GM23338 (cell line): ENCODE results near the gene CAD. TPM values are rescaled to one million over a fixed set of nuclear protein-coding genes. Genes with fewer than 3 reads are reported as not detected.

Source experiments
- ATAC-seq: fragments of 200-7000 bp; cut with Tn5 transposase; 3 replicates; pipeline ENCODE4 v1.9.1; 2020
- DNase-seq: peaks from one replicate; pipeline ENCODE4 v3.0.0-alpha.2; 2015; ENCODE audit warnings: low spot score
- H2AFZ ChIP-seq: fragments of 200-600 bp; sonication (generic); 2 replicates; pipeline ENCODE4 v1.8.0; 2016; ENCODE audit warnings: antibody characterized with exemption, mild to moderate bottlenecking, moderate library complexity
- H3F3A ChIP-seq: fragments of 200-600 bp; sonication (generic); replicated peaks from 2 replicates; pipeline ENCODE4 v1.8.0; 2017; ENCODE audit warnings: antibody characterized with exemption, mixed run types, low read depth
- H3K27ac ChIP-seq: fragments of 200-600 bp; sonication (generic); 2 replicates; pipeline ENCODE4 v1.6.1; 2016; ENCODE audit warnings: low read depth
- H3K27me3 ChIP-seq: fragments of 200-600 bp; sonication (generic); 2 replicates; pipeline ENCODE4 v1.8.0; 2016; ENCODE audit warnings: mild to moderate bottlenecking, mixed run types, moderate library complexity; ENCODE audit not compliant: insufficient read depth
- H3K36me3 ChIP-seq: fragments of 200-600 bp; sonication (generic); 2 replicates; pipeline ENCODE4 v1.8.0; 2016; ENCODE audit warnings: mild to moderate bottlenecking; ENCODE audit not compliant: insufficient read depth
- H3K4me1 ChIP-seq: fragments of 200-600 bp; sonication (generic); 2 replicates; pipeline ENCODE4 v1.8.0; 2016; ENCODE audit warnings: mild to moderate bottlenecking, moderate library complexity; ENCODE audit not compliant: insufficient read depth
- H3K4me2 ChIP-seq: fragments of 200-600 bp; sonication (generic); 2 replicates; pipeline ENCODE4 v1.7.1; 2017; ENCODE audit warnings: mixed run types
- H3K4me3 ChIP-seq: fragments of 200-600 bp; sonication (generic); 2 replicates; pipeline ENCODE4 v1.6.1; 2016; ENCODE audit warnings: mixed run types
- H3K79me2 ChIP-seq: fragments of 200-600 bp; sonication (generic); replicated peaks from 2 replicates; pipeline ENCODE4 v1.8.0; 2017; ENCODE audit warnings: mild to moderate bottlenecking; ENCODE audit not compliant: insufficient read depth
- H3K9me2 ChIP-seq: fragments of 200-600 bp; sonication (generic); 2 replicates; pipeline ENCODE4 v1.8.0; 2017; ENCODE audit not compliant: insufficient read depth
- H4K20me1 ChIP-seq: fragments of 200-600 bp; sonication (generic); replicated peaks from 2 replicates; pipeline ENCODE4 v1.8.0; 2017; ENCODE audit warnings: mild to moderate bottlenecking; ENCODE audit not compliant: insufficient read depth
- H3K27ac Mint-ChIP-seq: 2 replicates; pipeline ENCODE4 v1.8.0; 2020; ENCODE audit warnings: inconsistent platforms, mild to moderate bottlenecking, moderate library complexity, mixed read lengths
- H3K27me3 Mint-ChIP-seq: 3 replicates; pipeline ENCODE4 v1.8.0; 2022; ENCODE audit warnings: low read depth, mild to moderate bottlenecking, moderate library complexity, mixed read lengths, inconsistent platforms; ENCODE audit not compliant: insufficient read depth, poor library complexity
- H3K36me3 Mint-ChIP-seq: 3 replicates; pipeline ENCODE4 v1.8.0; 2021; ENCODE audit warnings: low read depth, mild to moderate bottlenecking, inconsistent platforms, moderate library complexity, mixed read lengths
- H3K4me1 Mint-ChIP-seq: 3 replicates; pipeline ENCODE4 v1.8.0; 2020; ENCODE audit warnings: mild to moderate bottlenecking, inconsistent platforms, mixed read lengths
- H3K4me3 Mint-ChIP-seq: 3 replicates; pipeline ENCODE4 v1.8.0; 2021; ENCODE audit warnings: moderate library complexity, mild to moderate bottlenecking, inconsistent platforms, mixed read lengths
- H3K9me3 Mint-ChIP-seq: 3 replicates; pipeline ENCODE4 v1.8.0; 2020; ENCODE audit warnings: moderate library complexity, mild to moderate bottlenecking, inconsistent platforms, mixed read lengths
- CREB1 ChIP-seq: fragments of 250-450 bp; sonication (Bioruptor Pico); IDR thresholded peaks from 2 replicates; pipeline ENCODE4 v1.5.0; 2020; ENCODE audit warnings: low read depth, mild to moderate bottlenecking, moderate library complexity
- EZH2 ChIP-seq: fragments of 200-600 bp; sonication (generic); IDR thresholded peaks from one replicate; pipeline ENCODE4 v1.8.0; 2017; ENCODE audit warnings: antibody characterized with exemption, mild to moderate bottlenecking, low read depth; ENCODE audit not compliant: unreplicated experiment
- EZH2phosphoT487 ChIP-seq: fragments of 200-600 bp; sonication (generic); IDR thresholded peaks from one replicate; pipeline ENCODE4 v1.8.1; 2018; ENCODE audit warnings: antibody characterized with exemption; ENCODE audit not compliant: unreplicated experiment
- JUNB ChIP-seq: IDR thresholded peaks from one replicate; pipeline ENCODE4 v1.6.1; 2016; ENCODE audit warnings: antibody characterized with exemption; ENCODE audit not compliant: unreplicated experiment
- POLR2AphosphoS5 ChIP-seq: IDR thresholded peaks from 2 replicates; pipeline ENCODE4 v1.6.1; 2016; ENCODE audit warnings: antibody characterized with exemption, low read depth
- STAT1 ChIP-seq: IDR thresholded peaks from one replicate; pipeline ENCODE4 v1.6.1; 2016; ENCODE audit warnings: antibody characterized with exemption; ENCODE audit not compliant: unreplicated experiment
- ZNF331 ChIP-seq: fragments of 250-450 bp; sonication (Bioruptor Pico); IDR thresholded peaks from 2 replicates; pipeline ENCODE4 v1.5.0; 2020; ENCODE audit warnings: low read depth, mild to moderate bottlenecking, moderate library complexity
- polyA plus RNA-seq: library from polyadenylated mRNA; unstranded; fragments of >200 nt; fragmentation: Nextera tagmentation; extraction: Ambion mirVana; gene quantifications from 2 replicates; pipeline ENCODE4 v1.2.1, GENCODE V29; 2016
- total RNA-seq: library from RNA; depleted of rRNA; stranded (reverse); fragments of >200 nt; shearing (Covaris generic); gene quantifications from 2 replicates; pipeline ENCODE4 v1.2.3, GENCODE V29; 2014
- TF ChIP-seq, protein P1 (sequence below): IDR thresholded peaks from 2 replicates; pipeline ENCODE4 v1.6.1; 2016; ENCODE audit warnings: antibody characterized with exemption
- TF ChIP-seq, protein P2 (sequence below), 2 experiments: fragments of 200-600 bp in 1 of 2; sonication (generic) in 1 of 2; conservative IDR thresholded peaks; 2 replicates each; pipeline versions ENCODE4 v1.5.1 to v1.6.1; 2016 to 2017; ENCODE audit warnings: antibody characterized with exemption in 2 of 2, low read depth in 2 of 2, mild to moderate bottlenecking in 2 of 2, moderate library complexity in 1 of 2

CAD gene
- total and polyA plus RNA-seq, 2 experiments from 2014 or later = 38.1 to 147 TPM

GRCh38 chr2:27249891-27250651 is 32.9 kb downstream of the CAD start:
- Mint-ChIP-seq H3K4me3 (peak overlapping the region; percentile 62), H3K27me3 (peaks cover 23% of the 10 kb centered on the region), H3K4me1 (peaks cover 18% of the 10 kb centered on the region), H3K9me3 (no peaks in the 10 kb centered on the region; the same call in 2 of the 3 replicates), H3K27ac (no peak overlapping the region), H3K36me3 (no peaks in the 10 kb centered on the region)
- Histone ChIP-seq H4K20me1 (no peaks in the 10 kb centered on the region), H3K27ac (no peak overlapping the region), H3K4me2 (peak overlapping the region; percentile 84), H3K9me2 (no peaks in the 10 kb centered on the region), H3K79me2 (no peaks in the 10 kb centered on the region), H3K36me3 (no peaks in the 10 kb centered on the region), H3K4me3 (peak overlapping the region; percentile 55), H3K4me1 (peaks cover 10% of the 10 kb centered on the region), H2AFZ (peak overlapping the region; percentile 99), H3K27me3 (peaks cover 14% of the 10 kb centered on the region), H3F3A (peaks cover 12% of the 10 kb centered on the region)
- DNase-seq = peak; percentile 92
- TF ChIP-seq, protein P1, sequence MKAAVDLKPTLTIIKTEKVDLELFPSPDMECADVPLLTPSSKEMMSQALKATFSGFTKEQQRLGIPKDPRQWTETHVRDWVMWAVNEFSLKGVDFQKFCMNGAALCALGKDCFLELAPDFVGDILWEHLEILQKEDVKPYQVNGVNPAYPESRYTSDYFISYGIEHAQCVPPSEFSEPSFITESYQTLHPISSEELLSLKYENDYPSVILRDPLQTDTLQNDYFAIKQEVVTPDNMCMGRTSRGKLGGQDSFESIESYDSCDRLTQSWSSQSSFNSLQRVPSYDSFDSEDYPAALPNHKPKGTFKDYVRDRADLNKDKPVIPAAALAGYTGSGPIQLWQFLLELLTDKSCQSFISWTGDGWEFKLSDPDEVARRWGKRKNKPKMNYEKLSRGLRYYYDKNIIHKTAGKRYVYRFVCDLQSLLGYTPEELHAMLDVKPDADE = peak; percentile 45; the same call in 1 of the 2 replicates
- TF ChIP-seq, protein P2, sequence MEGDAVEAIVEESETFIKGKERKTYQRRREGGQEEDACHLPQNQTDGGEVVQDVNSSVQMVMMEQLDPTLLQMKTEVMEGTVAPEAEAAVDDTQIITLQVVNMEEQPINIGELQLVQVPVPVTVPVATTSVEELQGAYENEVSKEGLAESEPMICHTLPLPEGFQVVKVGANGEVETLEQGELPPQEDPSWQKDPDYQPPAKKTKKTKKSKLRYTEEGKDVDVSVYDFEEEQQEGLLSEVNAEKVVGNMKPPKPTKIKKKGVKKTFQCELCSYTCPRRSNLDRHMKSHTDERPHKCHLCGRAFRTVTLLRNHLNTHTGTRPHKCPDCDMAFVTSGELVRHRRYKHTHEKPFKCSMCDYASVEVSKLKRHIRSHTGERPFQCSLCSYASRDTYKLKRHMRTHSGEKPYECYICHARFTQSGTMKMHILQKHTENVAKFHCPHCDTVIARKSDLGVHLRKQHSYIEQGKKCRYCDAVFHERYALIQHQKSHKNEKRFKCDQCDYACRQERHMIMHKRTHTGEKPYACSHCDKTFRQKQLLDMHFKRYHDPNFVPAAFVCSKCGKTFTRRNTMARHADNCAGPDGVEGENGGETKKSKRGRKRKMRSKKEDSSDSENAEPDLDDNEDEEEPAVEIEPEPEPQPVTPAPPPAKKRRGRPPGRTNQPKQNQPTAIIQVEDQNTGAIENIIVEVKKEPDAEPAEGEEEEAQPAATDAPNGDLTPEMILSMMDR (conservative IDR thresholded peaks at IDR 0.05; ENCODE audit: low read depth in 2 of 2) = peak; percentile 85 to 99
- no peak for TF ChIP-seq EZH2
- TF ChIP-seq POLR2AphosphoS5 = peak; percentile 30; the same call in 1 of the 2 replicates
- no peak for TF ChIP-seq JUNB
- ATAC-seq = peak; percentile 87

DNA sequence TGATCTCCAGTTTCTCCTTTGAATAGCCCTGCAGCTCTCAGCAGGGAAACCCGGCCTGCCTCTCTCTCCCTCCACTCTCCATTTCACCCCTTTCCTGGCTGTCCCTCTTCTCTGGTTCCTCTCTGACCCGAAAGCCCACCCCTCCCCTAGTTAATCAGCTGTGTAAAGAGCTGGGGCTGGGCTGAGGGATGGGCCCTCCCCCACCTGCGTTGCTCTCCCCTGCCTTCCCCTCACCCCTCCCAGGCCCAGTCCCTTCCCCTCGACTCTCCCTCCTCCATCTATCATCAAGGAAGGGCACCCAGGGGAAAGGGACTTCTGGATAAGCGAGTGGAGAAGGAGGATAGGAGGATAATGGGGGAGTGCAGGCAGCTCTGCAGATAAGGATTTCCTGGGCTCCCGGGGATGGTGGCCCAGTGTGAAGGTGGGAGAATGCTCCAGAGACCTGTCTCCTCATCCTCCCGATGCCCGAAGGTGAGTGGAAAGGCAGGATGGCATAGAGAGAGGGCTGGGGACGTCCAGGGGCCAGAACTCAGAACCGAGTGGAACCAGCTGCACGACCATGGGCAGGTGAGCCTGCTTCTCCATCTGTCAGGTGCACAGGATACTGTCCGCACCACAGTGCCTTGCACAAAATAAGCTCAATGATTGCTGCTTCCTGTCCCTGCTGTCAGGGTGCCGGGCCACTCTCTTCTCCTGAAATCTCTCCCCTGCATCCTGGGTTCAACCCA is 33.6 kb downstream of the CAD start:
- DNase-seq (no peak), ATAC-seq (peak; percentile 20)
- Histone ChIP-seq H3K36me3 (no peaks in the 10 kb centered on the region), H3K79me2 (no peaks in the 10 kb centered on the region), H3F3A (peaks cover 12% of the 10 kb centered on the region), H3K4me3 (peak overlapping the region; percentile 55), H3K27me3 (peaks cover 14% of the 10 kb centered on the region), H2AFZ (peak overlapping the region; percentile 99), H4K20me1 (no peaks in the 10 kb centered on the region), H3K4me1 (peaks cover 10% of the 10 kb centered on the region), H3K9me2 (no peaks in the 10 kb centered on the region), H3K27ac (no peak overlapping the region), H3K4me2 (peak overlapping the region; percentile 84)
- peaks cover 23% of the 10 kb centered on the region for H3K27me3 Mint-ChIP-seq
- no peaks in the 10 kb centered on the region; the same call in 2 of the 3 replicates for H3K36me3 Mint-ChIP-seq
- peaks cover 18% of the 10 kb centered on the region for H3K4me1 Mint-ChIP-seq
- TF ChIP-seq, protein P2 (conservative IDR thresholded peaks at IDR 0.05; ENCODE audit: low read depth in 2 of 2) = no peak
- TF ChIP-seq EZH2 (no peak), EZH2phosphoT487 (no peak), CREB1 (CRISPR knock-in tag) (no peak), ZNF331 (CRISPR knock-in tag) (no peak), STAT1 (no peak)
- TF ChIP-seq, protein P1 = no peak
- H3K27ac Mint-ChIP-seq = no peak overlapping the region
- peak overlapping the region; percentile 62 for H3K4me3 Mint-ChIP-seq
- no peaks in the 10 kb centered on the region for H3K9me3 Mint-ChIP-seq
